GM12878 (cell line): ENCODE data around the gene GCC1. TPM values are rescaled to one million over a fixed set of nuclear protein-coding genes. Genes with fewer than 3 reads are reported as not detected.

Experiments used
- ATAC-seq: fragments of 200-7000 bp; cut with Tn5 transposase; 3 replicates; pipeline ENCODE4 v1.9.1; 2020; ENCODE audit warnings: mild to moderate bottlenecking, moderate library complexity
- BruUV-seq: library from RNA; stranded (reverse); fragments of 400-500 nt; replicated peaks from 2 replicates; lab custom pipeline; 2021; lab: Mats Ljungman, UMichigan
- CTCF ChIA-PET: fragments of 300-600 bp; sonication (Branson Sonifier 250); formaldehyde crosslinking; extraction: SDS; loops from one replicate; lab custom pipeline; 2021; ENCODE audit warnings: inconsistent platforms; lab: Yijun Ruan, JAX
- POLR2A ChIA-PET: fragments of 350-600 bp; formaldehyde crosslinking; extraction: SDS; loops from one replicate; lab custom pipeline; 2021; ENCODE audit warnings: inconsistent platforms; lab: Charles Lee
- RAD21 ChIA-PET: fragments of 300-600 bp; sonication (Branson Sonifier 250); formaldehyde crosslinking; loops from one replicate; lab custom pipeline; 2023; ENCODE audit warnings: antibody characterized with exemption; ENCODE audit not compliant: unreplicated experiment; lab: Charles Lee
- SMC1A ChIA-PET: fragments of 300-600 bp; sonication (Branson Sonifier 250); formaldehyde crosslinking; loops from one replicate; lab custom pipeline; 2023; ENCODE audit not compliant: unreplicated experiment, uncharacterized antibody; lab: Charles Lee
- DNase-seq: peaks from one replicate; pipeline ENCODE4 v3.0.0-alpha.2; 2011; ENCODE audit warnings: low read depth, low spot score
- FAIRE-seq: peaks from 3 replicates; lab custom pipeline; 2011; peaks lifted over from hg19 to GRCh38; lab: Jason Lieb, UNC
- H2AFZ ChIP-seq: 2 replicates; pipeline ENCODE4 v1.6.0; 2011; ENCODE audit warnings: low read depth, low read length, control low read depth; ENCODE audit not compliant: control insufficient read depth
- H3K27ac ChIP-seq: 2 replicates; pipeline ENCODE4 v1.5.1; 2011; ENCODE audit warnings: control low read depth; ENCODE audit not compliant: control insufficient read depth, insufficient read depth
- H3K27me3 ChIP-seq, 2 experiments: replicated peaks in 1 of 2; 2 replicates each; pipeline versions ENCODE4 v1.6.0 to v1.6.1; 2011; ENCODE audit warnings: low read length in 1 of 2; ENCODE audit not compliant: control insufficient read depth in 2 of 2, insufficient read depth in 2 of 2
- H3K36me3 ChIP-seq, 2 experiments: 2 replicates each; pipeline ENCODE4 v1.5.1; 2011; ENCODE audit warnings: low read length in 1 of 2; ENCODE audit not compliant: control insufficient read depth in 2 of 2, insufficient read depth in 2 of 2
- H3K4me1 ChIP-seq: 2 replicates; pipeline ENCODE4 v1.6.1; 2011; ENCODE audit warnings: mild to moderate bottlenecking, low read length, moderate library complexity, mixed read lengths; ENCODE audit not compliant: control insufficient read depth, insufficient read depth
- H3K4me2 ChIP-seq: 2 replicates; pipeline ENCODE4 v1.6.0; 2011; ENCODE audit warnings: control low read depth; ENCODE audit not compliant: control insufficient read depth, insufficient read depth
- H3K4me3 ChIP-seq: fragments of 200-600 bp; sonication (generic); 2 replicates; pipeline ENCODE4 v1.5.1; 2016
- H3K79me2 ChIP-seq: 2 replicates; pipeline ENCODE4 v1.6.0; 2011; ENCODE audit warnings: low read length; ENCODE audit not compliant: control insufficient read depth, insufficient read depth
- H3K9ac ChIP-seq: 2 replicates; pipeline ENCODE4 v1.8.0; 2011; ENCODE audit warnings: low read length, control low read depth, mixed read lengths; ENCODE audit not compliant: control insufficient read depth, insufficient read depth
- H3K9me3 ChIP-seq: replicated peaks from 3 replicates; pipeline ENCODE4 v1.5.1; 2011; ENCODE audit warnings: mild to moderate bottlenecking, low read length; ENCODE audit not compliant: control insufficient read depth, insufficient read depth
- H4K20me1 ChIP-seq: 2 replicates; pipeline ENCODE4 v1.6.0; 2011; ENCODE audit not compliant: control insufficient read depth, insufficient read depth
- ATF2 ChIP-seq: IDR thresholded peaks from 2 replicates; pipeline ENCODE4 v1.6.1; 2012; ENCODE audit warnings: low read length, inconsistent platforms
- BCLAF1 ChIP-seq: fragments of 450-650 bp; IDR thresholded peaks from 2 replicates; pipeline ENCODE4 v1.6.1; 2017; ENCODE audit warnings: antibody characterized with exemption, mild to moderate bottlenecking, moderate library complexity
- EED ChIP-seq: sonication (generic); IDR thresholded peaks from 2 replicates; pipeline ENCODE4 v1.6.1; 2016; ENCODE audit warnings: antibody characterized with exemption, low read depth
- EZH2 ChIP-seq: IDR thresholded peaks from 2 replicates; pipeline ENCODE4 v1.6.1; 2012; ENCODE audit warnings: low read depth, mild to moderate bottlenecking, control low read depth, inconsistent platforms, low read length, borderline replicate concordance; ENCODE audit not compliant: control insufficient read depth
- IRF5 ChIP-seq: fragments of 450-650 bp; IDR thresholded peaks from 2 replicates; pipeline ENCODE4 v1.6.1; 2017; ENCODE audit warnings: borderline replicate concordance
- MTA3 ChIP-seq: IDR thresholded peaks from 2 replicates; pipeline ENCODE4 v1.6.1; 2012; ENCODE audit warnings: low read length, inconsistent platforms, borderline replicate concordance
- NR2C1 ChIP-seq: fragments of 450-650 bp; IDR thresholded peaks from 2 replicates; pipeline ENCODE4 v1.6.1; 2017; ENCODE audit warnings: antibody characterized with exemption, mild to moderate bottlenecking, moderate library complexity
- SMAD1 ChIP-seq: fragments of 450-650 bp; IDR thresholded peaks from 2 replicates; pipeline ENCODE4 v1.6.1; 2018; ENCODE audit warnings: mild to moderate bottlenecking, low read depth; ENCODE audit not compliant: partially characterized antibody
- TAF1 ChIP-seq: IDR thresholded peaks from 2 replicates; pipeline ENCODE4 v1.6.1; 2011; ENCODE audit warnings: mild to moderate bottlenecking, low read depth, low read length, borderline replicate concordance
- WGBS: methylation state at CpG from one replicate; pipeline ENCODE4 v1.1.6; 2016; ENCODE audit warnings: low lambda C conversion rate; ENCODE audit not compliant: insufficient replicate concordance, insufficient coverage; ENCODE audit errors: missing lambda C conversion rate; 5-methylcytosine and 5-hydroxymethylcytosine counted together
- in situ Hi-C: fragments of 300-500 bp; cut with MboI; formaldehyde crosslinking; loops from 9 replicates; pipeline ENCODE4 v1.14.3; 2018; ENCODE audit warnings: mixed read lengths
- intact Hi-C: fragments of 100-400 bp; cut with micrococcal nuclease; formaldehyde crosslinking; loops from one replicate; pipeline ENCODE4 v1.14.2; 2022; ENCODE audit not compliant: unreplicated experiment
- polyA plus RNA-seq, 11 experiments: library from polyadenylated mRNA; depleted of rRNA in 4 of 11; unstranded in 6 of 11; stranded (reverse) in 5 of 11; fragments of >200 nt; fragmentation: Nextera tagmentation in 4 of 11; fragmentation: Illumina TruSeq in 1 of 11; extraction: Ambion mirVana in 4 of 11; extraction: Trizol in 1 of 11; gene quantifications; 1 replicate in 1 of 11; 2 replicates in 10 of 11; pipeline versions ENCODE4 v1.2.1 to v1.2.3, GENCODE V29; 2011 to 2016; ENCODE audit warnings: inconsistent platforms in 2 of 11, missing spikeins in 2 of 11, low read depth in 1 of 11
- total RNA-seq, 4 experiments: library from RNA; depleted of rRNA in 3 of 4; stranded (reverse); fragments of >200 nt in 3 of 4; fragmentation: Illumina TruSeq in 1 of 4; extraction: Trizol in 1 of 4; gene quantifications; 2 replicates each; pipeline versions ENCODE4 v1.2.1 to v1.2.3, GENCODE V29; 2013 to 2021

Gene GCC1
- total and polyA plus RNA-seq, 10 of the 15 experiments (the other 5 are each of a cell fraction or from before 2014, with no cell fraction given): 1.8 to 17.2 (median 9.0) TPM

- ATAC-seq (no peak), FAIRE-seq (no peak), DNase-seq (no peak)
- H3K27me3 ChIP-seq: no peaks in the 10 kb centered on the region
- ChIA-PET SMC1A (interaction anchor here (0.7 kb wide), 1 partner anchor 84 kb away, joined by 3 read pairs; no protein-coding TSS in a partner anchor), RAD21 (no interaction called here), POLR2A (no interaction called here), CTCF (no interaction called here)
- in situ Hi-C loops (no loop called here), intact Hi-C loops (no loop called here)
- no peaks in the 10 kb centered on the region for H4K20me1 ChIP-seq
- TF ChIP-seq EED: no peak
- H3K4me1 ChIP-seq: no peaks in the 10 kb centered on the region
- H3K9ac ChIP-seq: no peak overlapping the region
- H3K79me2 ChIP-seq: no peaks in the 10 kb centered on the region
- no peaks in the 10 kb centered on the region for H3K36me3 ChIP-seq
- no peaks in the 10 kb centered on the region; the same call in 2 of the 3 replicates for H3K9me3 ChIP-seq
- WGBS: 25% methylated on average over 2 of the region's 2 CpGs
- H2AFZ ChIP-seq: no peak overlapping the region
- no peak overlapping the region for H3K4me2 ChIP-seq
- no TSS peak for BruUV-seq
- H3K4me3 ChIP-seq: no peak overlapping the region
- H3K27ac ChIP-seq: no peak overlapping the region
Observed at GRCh38 chr7:127536394-127536691, 49.1 kb downstream of the GCC1 start.

- H3K27me3 ChIP-seq: no peaks in the 10 kb centered on the region
- no peaks in the 10 kb centered on the region for H3K36me3 ChIP-seq
- ChIA-PET RAD21 (no interaction called here), POLR2A (no interaction called here), CTCF (interaction anchor here (1.1 kb wide), 1 partner anchor 90 kb away, joined by 5 read pairs; no protein-coding TSS in a partner anchor), SMC1A (interaction anchor here (0.7 kb wide), 1 partner anchor 84 kb away, joined by 3 read pairs; no protein-coding TSS in a partner anchor)
- no peaks in the 10 kb centered on the region for H3K4me1 ChIP-seq
- no peak overlapping the region for H3K4me3 ChIP-seq
- ATAC-seq (no peak), FAIRE-seq (no peak), DNase-seq (no peak)
- 57% methylated on average over 11 of the region's 11 CpGs for WGBS
- H3K4me2 ChIP-seq: no peak overlapping the region
- H3K9ac ChIP-seq: no peak overlapping the region
- no peaks in the 10 kb centered on the region for H3K79me2 ChIP-seq
- no peak overlapping the region for H3K27ac ChIP-seq
- BruUV-seq: no TSS peak
- intact Hi-C loops (no loop called here), in situ Hi-C loops (no loop called here)
- H2AFZ ChIP-seq: no peak overlapping the region
- no peaks in the 10 kb centered on the region; the same call in 2 of the 3 replicates for H3K9me3 ChIP-seq
- no peaks in the 10 kb centered on the region for H4K20me1 ChIP-seq
- TF ChIP-seq SMAD1 (no peak), NR2C1 (no peak), IRF5 (no peak), BCLAF1 (no peak), MTA3 (no peak), TAF1 (no peak), EZH2 (no peak), ATF2 (no peak)
Observed at GRCh38 chr7:127535546-127536393, 49.6 kb downstream of the GCC1 start.
